Measurements from ENCODE around the gene DLG3. TPM values are rescaled to one million over a fixed set of nuclear protein-coding genes. Genes with fewer than 3 reads are reported as not detected.

The DLG3 gene
- total RNA-seq, 1 experiment from 2014 or later, result 26.4 TPM

DNA sequence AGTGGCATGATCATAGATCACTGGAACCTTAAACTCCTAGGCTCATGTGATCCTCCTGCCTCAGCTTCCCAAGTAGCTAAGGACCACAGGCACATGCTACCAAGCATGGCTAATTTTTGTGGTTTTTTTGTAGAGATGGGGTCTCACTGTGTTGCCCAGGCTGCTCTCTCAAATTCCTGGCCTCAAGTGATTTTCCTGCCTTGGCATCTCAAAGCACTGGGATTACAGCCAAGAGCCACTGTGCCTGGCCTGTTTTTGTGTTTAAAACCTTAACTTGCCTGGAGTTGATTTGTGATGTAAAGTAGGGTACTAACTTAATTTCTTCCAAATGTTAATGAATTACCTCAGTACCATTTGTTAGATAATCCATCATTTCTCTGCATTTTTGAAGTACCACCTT, 22.3 kb downstream of the DLG3 start:
- Histone ChIP-seq H3K4me3 (ENCODE audit: low read length) (no peak overlapping the region), H3K79me2 (ENCODE audit: low read length) (peaks cover 37% of the 10 kb centered on the region), H2AFZ (ENCODE audit: low read length) (no peak overlapping the region), H3K4me2 (ENCODE audit: low read length) (no peak overlapping the region), H3K36me3 (ENCODE audit: low read depth, low read length) (no peaks in the 10 kb centered on the region), H3F3A (ENCODE audit: low read length, unreplicated experiment) (no peaks in the 10 kb centered on the region), H3K9me2 (replicated peaks; ENCODE audit: low read length) (no peaks in the 10 kb centered on the region), H3K4me1 (ENCODE audit: insufficient read depth, low read length) (peaks cover 12% of the 10 kb centered on the region), H3K9ac (ENCODE audit: low read length) (no peak overlapping the region), H3K9me3 (ENCODE audit: low read length) (no peaks in the 10 kb centered on the region), H4K20me1 (ENCODE audit: low read length) (no peaks in the 10 kb centered on the region), H3K27me3 (ENCODE audit: low read length) (no peaks in the 10 kb centered on the region), H3K27ac (ENCODE audit: low read length) (no peak overlapping the region)
- CTCF ChIA-PET, result no interaction called here
- ATAC-seq (no peak), DNase-seq (no peak)
- BruUV-seq (replicated peaks), result no TSS peak
- intact Hi-C loops (cut with micrococcal nuclease), result no loop called here
- POLR2A ChIA-PET (ENCODE audit: unreplicated experiment), result no interaction called here
- TF ChIP-seq EZH2 (IDR thresholded peaks at IDR 0.05; ENCODE audit: low read length, unreplicated experiment) (no peak), EZH2phosphoT487 (IDR thresholded peaks at IDR 0.05; ENCODE audit: borderline replicate concordance, low read length) (no peak)
- TF ChIP-seq, protein P1, sequence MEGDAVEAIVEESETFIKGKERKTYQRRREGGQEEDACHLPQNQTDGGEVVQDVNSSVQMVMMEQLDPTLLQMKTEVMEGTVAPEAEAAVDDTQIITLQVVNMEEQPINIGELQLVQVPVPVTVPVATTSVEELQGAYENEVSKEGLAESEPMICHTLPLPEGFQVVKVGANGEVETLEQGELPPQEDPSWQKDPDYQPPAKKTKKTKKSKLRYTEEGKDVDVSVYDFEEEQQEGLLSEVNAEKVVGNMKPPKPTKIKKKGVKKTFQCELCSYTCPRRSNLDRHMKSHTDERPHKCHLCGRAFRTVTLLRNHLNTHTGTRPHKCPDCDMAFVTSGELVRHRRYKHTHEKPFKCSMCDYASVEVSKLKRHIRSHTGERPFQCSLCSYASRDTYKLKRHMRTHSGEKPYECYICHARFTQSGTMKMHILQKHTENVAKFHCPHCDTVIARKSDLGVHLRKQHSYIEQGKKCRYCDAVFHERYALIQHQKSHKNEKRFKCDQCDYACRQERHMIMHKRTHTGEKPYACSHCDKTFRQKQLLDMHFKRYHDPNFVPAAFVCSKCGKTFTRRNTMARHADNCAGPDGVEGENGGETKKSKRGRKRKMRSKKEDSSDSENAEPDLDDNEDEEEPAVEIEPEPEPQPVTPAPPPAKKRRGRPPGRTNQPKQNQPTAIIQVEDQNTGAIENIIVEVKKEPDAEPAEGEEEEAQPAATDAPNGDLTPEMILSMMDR (conservative IDR thresholded peaks at IDR 0.05; ENCODE audit: low read depth, low read length), result no peak

DNA sequence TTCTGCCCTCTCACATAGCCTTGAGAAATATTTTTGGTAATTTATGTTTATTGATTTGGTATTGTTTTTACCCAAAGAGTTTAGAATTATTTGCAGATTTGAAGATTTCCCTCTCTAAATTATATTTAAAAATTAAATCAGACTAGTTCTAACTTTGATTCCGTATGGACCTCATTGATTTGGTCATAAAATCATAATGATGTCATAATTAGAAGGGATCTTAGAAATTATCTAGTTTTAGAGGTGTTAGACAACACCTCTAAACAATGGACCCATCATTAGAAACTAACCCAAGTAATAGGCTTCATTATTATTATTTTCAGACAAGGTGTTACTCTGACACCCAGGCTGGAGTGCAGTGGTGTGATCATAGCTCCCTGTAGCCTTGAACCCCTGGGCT, 24.1 kb downstream of the DLG3 start:
- H3K27me3 ChIP-seq (ENCODE audit: low read length), result no peaks in the 10 kb centered on the region
- BruUV-seq (replicated peaks), result no TSS peak
- ChIA-PET POLR2A (ENCODE audit: unreplicated experiment) (no interaction called here), CTCF (no interaction called here)
- intact Hi-C loops (cut with micrococcal nuclease), result no loop called here
- no peaks in the 10 kb centered on the region for H3K9me3 ChIP-seq (ENCODE audit: low read length)
- H3K27ac ChIP-seq (ENCODE audit: low read length), result no peak overlapping the region
- H3K4me2 ChIP-seq (ENCODE audit: low read length), result no peak overlapping the region
- H3K9ac ChIP-seq (ENCODE audit: low read length), result no peak overlapping the region
- TF ChIP-seq EZH2 (IDR thresholded peaks at IDR 0.05; ENCODE audit: low read length, unreplicated experiment), result no peak
- TF ChIP-seq, protein P1 (conservative IDR thresholded peaks at IDR 0.05; ENCODE audit: low read depth, low read length), result no peak
- no peak for TF ChIP-seq EZH2phosphoT487 (IDR thresholded peaks at IDR 0.05; ENCODE audit: borderline replicate concordance, low read length)
- no peaks in the 10 kb centered on the region for H3F3A ChIP-seq (ENCODE audit: low read length, unreplicated experiment)
- no peaks in the 10 kb centered on the region for H3K9me2 ChIP-seq (replicated peaks; ENCODE audit: low read length)
- H3K36me3 ChIP-seq (ENCODE audit: low read depth, low read length), result no peaks in the 10 kb centered on the region
- ATAC-seq (no peak), DNase-seq (no peak)
- peaks cover 24% of the 10 kb centered on the region for H3K79me2 ChIP-seq (ENCODE audit: low read length)
- H3K4me3 ChIP-seq (ENCODE audit: low read length), result no peak overlapping the region
- no peaks in the 10 kb centered on the region for H4K20me1 ChIP-seq (ENCODE audit: low read length)
- no peak overlapping the region for H2AFZ ChIP-seq (ENCODE audit: low read length)
- H3K4me1 ChIP-seq (ENCODE audit: insufficient read depth, low read length), result peaks cover 12% of the 10 kb centered on the region

DNA sequence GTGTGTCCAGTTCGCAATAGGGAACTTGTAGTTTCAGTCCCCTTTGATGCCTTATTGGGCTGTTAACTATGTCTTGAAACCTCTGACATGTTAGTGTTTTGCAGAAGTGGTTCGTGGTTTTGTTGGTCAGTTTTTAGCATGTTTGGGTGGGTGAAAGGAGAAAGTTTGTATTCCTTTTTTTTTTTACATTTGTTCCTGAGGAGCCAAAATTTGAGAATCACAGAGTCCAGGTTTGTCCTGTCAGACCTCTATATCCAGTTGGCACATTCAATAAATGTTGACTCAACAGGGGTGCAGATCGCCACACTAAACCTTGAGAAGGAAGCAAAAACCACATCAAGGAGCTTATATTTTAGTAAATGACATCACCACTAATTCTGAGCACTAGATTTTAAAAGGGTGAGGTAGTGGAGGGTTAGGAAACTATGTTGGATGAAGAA, 26.2 kb downstream of the DLG3 start:
- no TSS peak for BruUV-seq (replicated peaks)
- Histone ChIP-seq H3K27ac (ENCODE audit: low read length) (peak overlapping the region; percentile 42; the same call in 1 of the 2 replicates), H3K4me2 (ENCODE audit: low read length) (0 out of 2 replicates have a peak overlapping the region, but pooled peaks have one; percentile 25), H3K9ac (ENCODE audit: low read length) (no peak overlapping the region), H3K79me2 (ENCODE audit: low read length) (peaks cover 13% of the 10 kb centered on the region; the same call in 1 of the 2 replicates), H3K36me3 (ENCODE audit: low read depth, low read length) (no peaks in the 10 kb centered on the region), H3K9me3 (ENCODE audit: low read length) (no peaks in the 10 kb centered on the region), H4K20me1 (ENCODE audit: low read length) (no peaks in the 10 kb centered on the region), H3K4me3 (ENCODE audit: low read length) (no peak overlapping the region), H3F3A (ENCODE audit: low read length, unreplicated experiment) (no peaks in the 10 kb centered on the region), H2AFZ (ENCODE audit: low read length) (no peak overlapping the region), H3K4me1 (ENCODE audit: insufficient read depth, low read length) (peaks cover 12% of the 10 kb centered on the region), H3K9me2 (replicated peaks; ENCODE audit: low read length) (no peaks in the 10 kb centered on the region), H3K27me3 (ENCODE audit: low read length) (no peaks in the 10 kb centered on the region)
- peak; percentile 57 for DNase-seq
- no peak for TF ChIP-seq EZH2 (IDR thresholded peaks at IDR 0.05; ENCODE audit: low read length, unreplicated experiment)
- TF ChIP-seq, protein P1 (conservative IDR thresholded peaks at IDR 0.05; ENCODE audit: low read depth, low read length), result no peak
- no peak for TF ChIP-seq EZH2phosphoT487 (IDR thresholded peaks at IDR 0.05; ENCODE audit: borderline replicate concordance, low read length)
- CTCF ChIA-PET, result no interaction called here
- peak; percentile 61 for ATAC-seq
- POLR2A ChIA-PET (ENCODE audit: unreplicated experiment), result no interaction called here
- intact Hi-C loops (cut with micrococcal nuclease), result no loop called here

Data from PC-3 (cell line).